Gastrocnemius medialis (tissue), 4 donors: ENCODE results near the gene SLC25A29. TPM values are rescaled to one million over a fixed set of nuclear protein-coding genes. Genes with fewer than 3 reads are reported as not detected.

Experiments used
- ATAC-seq, 2 donors: fragments of 150-250 bp; one replicate each; pipeline ENCODE4 v1.9.1; 2016
- DNase-seq, 2 donors: peaks; one replicate each; pipeline ENCODE4 v3.0.0-alpha.2; 2019
- H3K27ac ChIP-seq, 4 donors: fragments of 200-600 bp; sonication (generic); 1 replicate in 1 of 4; 2 replicates in 3 of 4; pipeline ENCODE4 v1.5.1; 2016 to 2018; ENCODE audit warnings: mild to moderate bottlenecking in 2 of 4, moderate library complexity in 1 of 4
- H3K27me3 ChIP-seq, 3 donors: fragments of 200-600 bp; sonication (generic) in 2 of 3; 1 replicate in 1 of 3; 2 replicates in 2 of 3; pipeline versions ENCODE4 v1.5.1 to v1.6.0; 2016 to 2019; ENCODE audit warnings: mild to moderate bottlenecking in 1 of 3, moderate library complexity in 1 of 3
- H3K36me3 ChIP-seq, 2 donors: fragments of 200-600 bp; sonication (generic) in 1 of 2; one replicate each; pipeline ENCODE4 v1.5.1; 2017 to 2018
- H3K4me1 ChIP-seq, 2 donors: fragments of 200-600 bp; sonication (generic) in 1 of 2; one replicate each; pipeline ENCODE4 v1.5.1; 2016 to 2017; ENCODE audit warnings: mild to moderate bottlenecking in 2 of 2
- H3K4me3 ChIP-seq, 4 donors: fragments of 200-600 bp; sonication (generic) in 3 of 4; 1 replicate in 1 of 4; 2 replicates in 3 of 4; pipeline ENCODE4 v1.5.1; 2016 to 2019; ENCODE audit warnings: mild to moderate bottlenecking in 2 of 4
- H3K9me3 ChIP-seq, 3 donors: fragments of 200-600 bp; sonication (generic) in 2 of 3; 1 replicate in 1 of 3; 2 replicates in 2 of 3; pipeline ENCODE4 v1.5.1; 2016 to 2019
- CTCF ChIP-seq, 5 experiments: fragments of 450-650 bp in 3 of 5; fragments of 200-600 bp in 2 of 5; sonication (generic) in 2 of 5; IDR thresholded peaks in 4 of 5; conservative IDR thresholded peaks in 1 of 5; 1 replicate in 4 of 5; 2 replicates in 1 of 5; pipeline ENCODE4 v1.5.1; 2016 to 2019; ENCODE audit warnings: antibody characterized with exemption in 5 of 5, mild to moderate bottlenecking in 3 of 5, moderate library complexity in 3 of 5
- POLR2A ChIP-seq, 2 donors: fragments of 450-650 bp; IDR thresholded peaks; one replicate each; pipeline ENCODE4 v1.6.1; 2017; ENCODE audit warnings: antibody characterized with exemption in 2 of 2, mild to moderate bottlenecking in 2 of 2, moderate library complexity in 2 of 2
- in situ Hi-C, 4 donors: fragments of 200-750 bp; cut with MboI; loops; one replicate each; pipeline versions ENCODE4 v1.15.0 to v1.8.0; 2017; ENCODE audit warnings: low sequenced_read_pairs in 4 of 4
- intact Hi-C: fragments of 100-400 bp; cut with DNase I; formaldehyde crosslinking; loops from one replicate; pipeline ENCODE4 v1.15.1; 2023; ENCODE audit warnings: low total_unique reads
- total RNA-seq, 4 donors: library from RNA; depleted of rRNA; stranded (reverse); fragments of >200 nt; gene quantifications; one replicate each; pipeline versions ENCODE4 v1.1.0 to v1.2.3, GENCODE V29; 2016

SLC25A29 gene
- total RNA-seq, 4 donors from 2014 or later, result 9.0 to 17.4 (median 13.4) TPM

GRCh38 chr14:100320157-100320856, 14.1 kb upstream of the SLC25A29 start:
- Histone ChIP-seq H3K36me3 (no peaks in the 10 kb centered on the region), H3K27ac (no peak overlapping the region), H3K9me3 (no peaks in the 10 kb centered on the region), H3K27me3 (no peaks in the 10 kb centered on the region), H3K4me3 (no peak overlapping the region), H3K4me1 (peaks cover 0 to 5% of the 10 kb centered on the region in 2 donors)
- in situ Hi-C loops, result no loop called here
- ATAC-seq (no peak), DNase-seq (no peak)
- intact Hi-C loops, result no loop called here
- TF ChIP-seq POLR2A (IDR thresholded peaks at IDR 0.05), result no peak
- TF ChIP-seq CTCF (IDR thresholded peaks at IDR 0.05 in 4 of 5, conservative IDR thresholded peaks at IDR 0.05 in 1 of 5), result no peak

GRCh38 chr14:100317912-100318808, 11.9 kb upstream of the SLC25A29 start:
- intact Hi-C loops, result loop anchor here (1.0 to 2.0 kb wide), 2 partner anchors 34 to 77 kb away; no protein-coding TSS in a partner anchor
- peak in 1 of 2 donors; percentile 63 for DNase-seq
- in situ Hi-C loops, result no loop called here

GRCh38 chr14:100317389-100317788, 11.1 kb upstream of the SLC25A29 start:
- DNase-seq (no peak), ATAC-seq (no peak)
- peak overlapping the region in 1 of 4 donors; percentile 58 for H3K27ac ChIP-seq
- H3K27me3 ChIP-seq, result no peaks in the 10 kb centered on the region
- H3K9me3 ChIP-seq, result no peaks in the 10 kb centered on the region
- no peak overlapping the region for H3K4me3 ChIP-seq
- TF ChIP-seq CTCF (IDR thresholded peaks at IDR 0.05 in 4 of 5, conservative IDR thresholded peaks at IDR 0.05 in 1 of 5), result no peak
- TF ChIP-seq POLR2A (IDR thresholded peaks at IDR 0.05), result no peak
- intact Hi-C loops, result no loop called here
- in situ Hi-C loops, result no loop called here
- H3K4me1 ChIP-seq, result peaks cover 12 to 16% of the 10 kb centered on the region in 2 donors
- no peaks in the 10 kb centered on the region for H3K36me3 ChIP-seq

More at GRCh38 chr14:100317912-100318808, 11.9 kb upstream of the SLC25A29 start:
- no peaks in the 10 kb centered on the region for H3K36me3 ChIP-seq
- no peaks in the 10 kb centered on the region for H3K27me3 ChIP-seq
- peaks cover 9 to 11% of the 10 kb centered on the region in 2 donors for H3K4me1 ChIP-seq
- ATAC-seq, result peak; percentile 73 to 82
- peak overlapping the region; percentile 44 to 60 (median 50) for H3K4me3 ChIP-seq
- TF ChIP-seq POLR2A (IDR thresholded peaks at IDR 0.05) (no peak), CTCF (IDR thresholded peaks at IDR 0.05 in 4 of 5, conservative IDR thresholded peaks at IDR 0.05 in 1 of 5) (peak; percentile 57 to 94 (median 80))
- H3K9me3 ChIP-seq, result no peaks in the 10 kb centered on the region
- H3K27ac ChIP-seq, result peak overlapping the region; percentile 17 to 58 (median 40)

- no peak for ATAC-seq
- intact Hi-C loops, result no loop called here
Observed at GRCh38 chr14:100314724-100315123, 8.5 kb upstream of the SLC25A29 start.

More at GRCh38 chr14:100314724-100315123, 8.5 kb upstream of the SLC25A29 start:
- no peak for DNase-seq
- Histone ChIP-seq H3K9me3 (no peaks in the 10 kb centered on the region), H3K27ac (no peak overlapping the region), H3K4me3 (no peak overlapping the region), H3K27me3 (no peaks in the 10 kb centered on the region), H3K4me1 (peaks cover 12 to 16% of the 10 kb centered on the region in 2 donors), H3K36me3 (no peaks in the 10 kb centered on the region)
- TF ChIP-seq POLR2A (IDR thresholded peaks at IDR 0.05) (no peak), CTCF (IDR thresholded peaks at IDR 0.05 in 4 of 5, conservative IDR thresholded peaks at IDR 0.05 in 1 of 5) (no peak)
- in situ Hi-C loops, result no loop called here
